ENCODE data around the gene SHB. TPM values are rescaled to one million over a fixed set of nuclear protein-coding genes. Genes with fewer than 3 reads are reported as not detected.
A peak's percentile ranks its signal among the peaks of the same experiment; 100 is the strongest.

The SHB gene
- total and polyA plus RNA-seq, 2 of the 13 experiments (the other 11 are each of a cell fraction or from before 2014, with no cell fraction given): 19.4 to 20.7 TPM

- TF ChIP-seq ZBED4 (CRISPR knock-in tag; IDR thresholded peaks at IDR 0.05; ENCODE audit: borderline replicate concordance) (peak; percentile 16; the same call in 1 of the 2 replicates), SNRNP70 (IDR thresholded peaks at IDR 0.05; ENCODE audit: low read depth, low read length) (no peak), TGIF2 (CRISPR knock-in tag; IDR thresholded peaks at IDR 0.05) (peak; percentile 82), TOPORS (CRISPR knock-in tag; IDR thresholded peaks at IDR 0.05) (no peak), ZNF768 (CRISPR knock-in tag; IDR thresholded peaks at IDR 0.05) (no peak), ZNF883 (CRISPR knock-in tag; IDR thresholded peaks at IDR 0.05; ENCODE audit: not compliant biosample characterization) (no peak), HOXA7 (CRISPR knock-in tag; IDR thresholded peaks at IDR 0.05) (no peak), HDAC2 (CRISPR knock-in tag; IDR thresholded peaks at IDR 0.05) (peak; percentile 95), CBFB (CRISPR knock-in tag; IDR thresholded peaks at IDR 0.05) (peak; percentile 75), ZNF703 (CRISPR knock-in tag; IDR thresholded peaks at IDR 0.05; ENCODE audit: borderline replicate concordance) (0 out of 2 replicates have a peak, but pooled peaks have one; percentile 37), ZSCAN31 (CRISPR knock-in tag; IDR thresholded peaks at IDR 0.05; ENCODE audit: low read depth) (peak; percentile 33; the same call in 1 of the 2 replicates), HOXA5 (CRISPR knock-in tag; IDR thresholded peaks at IDR 0.05) (peak; percentile 48; the same call in 1 of the 2 replicates), HMGXB4 (CRISPR knock-in tag; IDR thresholded peaks at IDR 0.05; ENCODE audit: borderline replicate concordance in 1 of 2, low read depth in 1 of 2) (peak; percentile 51 to 64; a peak in 3 of 4 replicates), PLSCR1 (CRISPR knock-in tag; IDR thresholded peaks at IDR 0.05; ENCODE audit: borderline replicate concordance) (no peak), ZNF672 (CRISPR knock-in tag; IDR thresholded peaks at IDR 0.05) (no peak), SMAD3 (CRISPR knock-in tag; IDR thresholded peaks at IDR 0.05) (peak; percentile 94), IRF2 (CRISPR knock-in tag; IDR thresholded peaks at IDR 0.05) (peak; percentile 87), BORCS8-MEF2B (CRISPR knock-in tag; IDR thresholded peaks at IDR 0.05) (no peak), ZNF441 (CRISPR knock-in tag; IDR thresholded peaks at IDR 0.05; ENCODE audit: borderline replicate concordance) (0 out of 2 replicates have a peak, but pooled peaks have one; percentile 24), PHF5A (CRISPR knock-in tag; IDR thresholded peaks at IDR 0.05; ENCODE audit: low read depth, unreplicated experiment) (no peak), MYPOP (CRISPR knock-in tag; IDR thresholded peaks at IDR 0.05) (peak; percentile 87)
These were observed 21.5 kb downstream of the SHB start (continued) for GRCh38 chr9:38047301-38048251.

Data from HepG2 (cell line).